Globus pallidus (tissue), 1 donor: Measurements from ENCODE around the gene NCBP1.

Experiments used
- DNase-seq: peaks from one replicate; pipeline ENCODE4 v3.0.0-alpha.2; 2015; ENCODE audit warnings: low spot score

The NCBP1 gene

GRCh38 chr9:97711223-97711626 is 77.6 kb downstream of the NCBP1 start:
- DNase-seq = no peak

DNA sequence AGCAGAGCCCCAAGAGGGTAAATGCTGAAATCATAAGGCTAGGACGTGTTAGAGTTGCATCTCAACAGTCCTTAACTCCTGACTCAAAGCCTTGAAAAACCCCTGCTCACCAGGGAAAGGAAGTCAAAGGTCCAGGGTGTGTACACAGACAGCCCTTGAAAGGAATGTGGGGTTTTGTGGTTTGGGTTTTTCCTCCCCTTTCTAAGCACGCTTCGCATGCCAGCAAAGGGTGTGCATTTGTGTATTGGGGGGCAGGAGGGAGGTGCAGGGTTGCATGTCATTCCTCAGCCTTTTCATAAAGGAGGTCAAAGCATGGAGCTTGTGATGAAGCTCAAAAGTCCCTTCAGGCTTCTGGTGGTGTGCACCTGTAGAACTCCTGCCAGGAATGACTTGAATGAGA is 80.8 kb downstream of the NCBP1 start:
- no peak for DNase-seq

- DNase-seq = no peak
Measured at GRCh38 chr9:97717866-97718265, 84.2 kb downstream of the NCBP1 start.

DNA sequence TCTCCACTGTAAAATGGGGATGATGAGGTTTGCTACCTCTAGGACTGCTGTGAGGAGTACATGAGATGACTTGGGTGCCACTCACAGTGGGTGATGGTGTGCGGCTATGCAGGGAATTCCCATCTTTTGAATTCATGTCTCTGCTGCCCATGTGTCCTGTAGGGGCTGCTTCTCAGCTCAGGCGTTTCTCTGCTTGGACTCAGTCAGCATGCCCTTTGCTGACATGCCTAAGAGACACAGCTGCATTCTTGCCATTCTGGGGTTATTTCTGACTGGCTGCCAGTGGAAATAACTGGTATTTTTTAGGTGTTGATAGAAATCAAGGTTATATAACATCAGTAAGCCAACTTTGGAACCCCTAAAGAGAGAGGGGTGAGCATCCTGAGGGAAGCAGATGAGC is 87.8 kb downstream of the NCBP1 start:
- no peak for DNase-seq

GRCh38 chr9:97722331-97722730 is 88.7 kb downstream of the NCBP1 start:
- DNase-seq = no peak
